SK-N-SH treated with all-trans-retinoic acid at 6 μM for 48 hours (cell line): ENCODE measurements around the gene AK1.
A peak's percentile ranks its signal among the peaks of the same experiment; 100 is the strongest.

Experiments used
- ATAC-seq: fragments of 200-7000 bp; cut with Tn5 transposase; 3 replicates; pipeline ENCODE4 v1.9.1; 2020; ENCODE audit warnings: mild to moderate bottlenecking, moderate library complexity
- ARNTL ChIP-seq: fragments of 450-650 bp; formaldehyde crosslinking; IDR thresholded peaks from 2 replicates; pipeline ENCODE4 v1.5.0; 2020; ENCODE audit warnings: low read depth, mild to moderate bottlenecking, moderate library complexity, borderline replicate concordance
- BACH2 ChIP-seq: fragments of 250-450 bp; sonication (Bioruptor Pico); IDR thresholded peaks from 2 replicates; pipeline ENCODE4 v1.9.0; 2021; ENCODE audit warnings: mild to moderate bottlenecking, borderline replicate concordance
- CREB5 ChIP-seq: fragments of 250-450 bp; sonication (Bioruptor Pico); IDR thresholded peaks from 2 replicates; pipeline ENCODE4 v1.5.1; 2020; ENCODE audit warnings: low read depth, mild to moderate bottlenecking, moderate library complexity
- CSDC2 ChIP-seq: fragments of 250-450 bp; sonication (Bioruptor Pico); IDR thresholded peaks from 2 replicates; pipeline ENCODE4 v1.5.0; 2020; ENCODE audit warnings: mild to moderate bottlenecking, moderate library complexity
- CSRNP3 ChIP-seq: fragments of 250-450 bp; sonication (Bioruptor Pico); IDR thresholded peaks from 2 replicates; pipeline ENCODE4 v1.5.1; 2021; ENCODE audit warnings: mild to moderate bottlenecking, moderate library complexity
- ESRRG ChIP-seq: fragments of 250-450 bp; sonication (Bioruptor Pico); IDR thresholded peaks from 2 replicates; pipeline ENCODE4 v1.6.1; 2021; ENCODE audit warnings: mild to moderate bottlenecking
- GLIS3 ChIP-seq: fragments of 250-450 bp; sonication (Bioruptor Pico); IDR thresholded peaks from 2 replicates; pipeline ENCODE4 v1.5.0; 2020; ENCODE audit warnings: mild to moderate bottlenecking, moderate library complexity
- ISL1 ChIP-seq: fragments of 250-450 bp; sonication (Bioruptor Pico); IDR thresholded peaks from 2 replicates; pipeline ENCODE4 v2.1.2; 2022; ENCODE audit warnings: mild to moderate bottlenecking, moderate library complexity
- OSR1 ChIP-seq: fragments of 250-450 bp; sonication (Bioruptor Pico); IDR thresholded peaks from 2 replicates; pipeline ENCODE4 v1.8.0; 2022; ENCODE audit warnings: moderate library complexity, mild to moderate bottlenecking, inconsistent platforms
- PATZ1 ChIP-seq: fragments of 250-450 bp; sonication (Bioruptor Pico); IDR thresholded peaks from 2 replicates; pipeline ENCODE4 v1.8.0; 2020; ENCODE audit warnings: mild to moderate bottlenecking, moderate library complexity, borderline replicate concordance
- POU6F1 ChIP-seq: fragments of 250-450 bp; sonication (Bioruptor Pico); IDR thresholded peaks from 2 replicates; pipeline ENCODE4 v1.8.0; 2021; ENCODE audit warnings: low read depth, mild to moderate bottlenecking, moderate library complexity, borderline replicate concordance
- PPARA ChIP-seq: fragments of 250-450 bp; sonication (Bioruptor Pico); IDR thresholded peaks from 2 replicates; pipeline ENCODE4 v1.5.0; 2020; ENCODE audit warnings: mild to moderate bottlenecking, borderline replicate concordance
- RARB ChIP-seq: fragments of 250-450 bp; sonication (Bioruptor Pico); IDR thresholded peaks from 2 replicates; pipeline ENCODE4 v1.8.0; 2021; ENCODE audit warnings: mild to moderate bottlenecking, moderate library complexity
- TCF4 ChIP-seq: fragments of 250-450 bp; sonication (Bioruptor Pico); IDR thresholded peaks from 2 replicates; pipeline ENCODE4 v1.8.0; 2021; ENCODE audit warnings: mild to moderate bottlenecking, moderate library complexity, borderline replicate concordance
- TOX ChIP-seq: fragments of 250-450 bp; sonication (Bioruptor Pico); IDR thresholded peaks from 2 replicates; pipeline ENCODE4 v1.8.0; 2021; ENCODE audit warnings: mild to moderate bottlenecking, moderate library complexity, borderline replicate concordance
- ZC3H10 ChIP-seq: fragments of 250-450 bp; sonication (Bioruptor Pico); IDR thresholded peaks from 2 replicates; pipeline ENCODE4 v1.5.1; 2021; ENCODE audit warnings: mild to moderate bottlenecking, moderate library complexity
- ZFP3 ChIP-seq: fragments of 250-450 bp; sonication (Bioruptor Pico); IDR thresholded peaks from 2 replicates; pipeline ENCODE4 v1.5.0; 2020; ENCODE audit warnings: mild to moderate bottlenecking, moderate library complexity
- ZFP30 ChIP-seq: fragments of 450-650 bp; formaldehyde crosslinking; IDR thresholded peaks from 2 replicates; pipeline ENCODE4 v1.5.0; 2022; ENCODE audit warnings: mild to moderate bottlenecking, moderate library complexity
- ZNF565 ChIP-seq: fragments of 450-650 bp; formaldehyde crosslinking; conservative IDR thresholded peaks from 2 replicates; pipeline ENCODE4 v1.5.0; 2020; ENCODE audit warnings: low read depth, mild to moderate bottlenecking, moderate library complexity
- ZNF70 ChIP-seq: fragments of 450-650 bp; formaldehyde crosslinking; IDR thresholded peaks from 2 replicates; pipeline ENCODE4 v1.5.0; 2020; ENCODE audit warnings: mild to moderate bottlenecking, moderate library complexity
- ZNF8 ChIP-seq: fragments of 450-650 bp; formaldehyde crosslinking; IDR thresholded peaks from 2 replicates; pipeline ENCODE4 v1.5.0; 2020; ENCODE audit warnings: mild to moderate bottlenecking, moderate library complexity

Gene AK1

GRCh38 chr9:127890053-127890452 lies 12.6 kb upstream of the AK1 start:
- no peak for ATAC-seq

GRCh38 chr9:127887792-127888191 lies 10.3 kb upstream of the AK1 start:
- no peak for TF ChIP-seq OSR1
- no peak for TF ChIP-seq CSRNP3
- no peak for TF ChIP-seq ESRRG (CRISPR knock-in tag)
- TF ChIP-seq GLIS3 (CRISPR knock-in tag) = no peak
- TF ChIP-seq ZC3H10 (CRISPR knock-in tag) = no peak
- no peak for TF ChIP-seq PPARA (CRISPR knock-in tag)
- no peak for TF ChIP-seq ZFP3 (CRISPR knock-in tag)
- TF ChIP-seq CREB5 (CRISPR knock-in tag) = no peak
- no peak for TF ChIP-seq RARB (CRISPR knock-in tag)
- no peak for TF ChIP-seq ARNTL
- no peak for TF ChIP-seq ZFP30
- no peak for TF ChIP-seq CSDC2 (CRISPR knock-in tag)
- no peak for TF ChIP-seq PATZ1 (CRISPR knock-in tag)
- TF ChIP-seq TOX (CRISPR knock-in tag) = no peak
- TF ChIP-seq ZNF70 (CRISPR knock-in tag) = no peak
- no peak for TF ChIP-seq ZNF565
- TF ChIP-seq BACH2 = no peak
- TF ChIP-seq, all 23 proteins: peak for 0
- ATAC-seq = peak; percentile 34; the same call in 2 of the 3 replicates

More at GRCh38 chr9:127890053-127890452, 12.6 kb upstream of the AK1 start:
- no peak for TF ChIP-seq RARB (CRISPR knock-in tag)
- TF ChIP-seq TCF4 (CRISPR knock-in tag) = no peak
- no peak for TF ChIP-seq POU6F1 (CRISPR knock-in tag)
- TF ChIP-seq ZC3H10 (CRISPR knock-in tag) = no peak
- TF ChIP-seq GLIS3 (CRISPR knock-in tag) = no peak
- TF ChIP-seq ZFP3 (CRISPR knock-in tag) = no peak
- TF ChIP-seq ZNF8 = no peak
- no peak for TF ChIP-seq TOX (CRISPR knock-in tag)
- no peak for TF ChIP-seq PATZ1 (CRISPR knock-in tag)
- TF ChIP-seq BACH2 = no peak
- no peak for TF ChIP-seq CSDC2 (CRISPR knock-in tag)
- no peak for TF ChIP-seq CSRNP3
- no peak for TF ChIP-seq ZFP30
- TF ChIP-seq OSR1 = no peak
- TF ChIP-seq PPARA (CRISPR knock-in tag) = no peak
- no peak for TF ChIP-seq ZNF70 (CRISPR knock-in tag)
- TF ChIP-seq ZNF565 = no peak
- no peak for TF ChIP-seq ISL1 (CRISPR knock-in tag)
